ENCODE measurements around the gene ANXA10. TPM values are rescaled to one million over a fixed set of nuclear protein-coding genes. Genes with fewer than 3 reads are reported as not detected.

The ANXA10 gene
- total and polyA plus RNA-seq, 4 experiments from 2014 or later, result not detected

GRCh38 chr4:168118116-168118655, 25.8 kb downstream of the ANXA10 start:
- DNase-seq, result no peak
- CTCF ChIA-PET (ENCODE audit: partially characterized antibody), result interaction anchor here (1.2 kb wide), 1 partner anchor 9 kb away, joined by 3 read pairs; no protein-coding TSS in a partner anchor
- no peaks in the 10 kb centered on the region for H3K4me1 Mint-ChIP-seq
- H3K4me3 Mint-ChIP-seq, result no peak overlapping the region
- no peak overlapping the region for H3K27ac Mint-ChIP-seq
- H3K4me1 ChIP-seq (ENCODE audit: insufficient read depth, low read length), result no peaks in the 10 kb centered on the region
- no peak overlapping the region for H3K27ac ChIP-seq (ENCODE audit: low read depth, low read length)
- H3K9me3 ChIP-seq (ENCODE audit: control insufficient read depth in 1 of 2, low read length in 2 of 2), result no peaks in the 10 kb centered on the region
- intact Hi-C loops (cut with micrococcal nuclease), result no loop called here
- H3K9me3 Mint-ChIP-seq, result peaks cover 0 to 2% (median 0%) of the 10 kb centered on the region in 8 donors
- no peak overlapping the region for H3K4me3 ChIP-seq (ENCODE audit: low read length in 2 of 2)
- H3K27me3 ChIP-seq (ENCODE audit: insufficient read depth, low read length), result no peaks in the 10 kb centered on the region
- no peaks in the 10 kb centered on the region for H3K36me3 ChIP-seq (ENCODE audit: insufficient read depth, low read length)
- POLR2A ChIA-PET (ENCODE audit: partially characterized antibody), result no interaction called here
- peaks cover 2 to 3% of the 10 kb centered on the region in 2 donors for H3K27me3 Mint-ChIP-seq
- H3K36me3 Mint-ChIP-seq, result no peaks in the 10 kb centered on the region

GRCh38 chr4:168119100-168119499, 26.8 kb downstream of the ANXA10 start:
- intact Hi-C loops (cut with micrococcal nuclease), result no loop called here
- H3K27ac Mint-ChIP-seq, result no peak overlapping the region
- DNase-seq, result no peak
- H3K4me1 Mint-ChIP-seq, result no peaks in the 10 kb centered on the region
- H3K27me3 ChIP-seq (ENCODE audit: insufficient read depth, low read length), result no peaks in the 10 kb centered on the region
- H3K9me3 Mint-ChIP-seq, result peaks cover 0 to 2% (median 0%) of the 10 kb centered on the region in 8 donors
- no peak overlapping the region for H3K4me3 Mint-ChIP-seq
- H3K27me3 Mint-ChIP-seq, result peaks cover 2 to 3% of the 10 kb centered on the region in 2 donors
- no peaks in the 10 kb centered on the region for H3K36me3 ChIP-seq (ENCODE audit: insufficient read depth, low read length)
- H3K27ac ChIP-seq (ENCODE audit: low read depth, low read length), result no peak overlapping the region
- H3K9me3 ChIP-seq (ENCODE audit: control insufficient read depth in 1 of 2, low read length in 2 of 2), result no peaks in the 10 kb centered on the region
- ChIA-PET CTCF (ENCODE audit: partially characterized antibody) (no interaction called here), POLR2A (ENCODE audit: partially characterized antibody) (no interaction called here)
- no peak overlapping the region for H3K4me3 ChIP-seq (ENCODE audit: low read length in 2 of 2)
- H3K4me1 ChIP-seq (ENCODE audit: insufficient read depth, low read length), result no peaks in the 10 kb centered on the region
- H3K36me3 Mint-ChIP-seq, result no peaks in the 10 kb centered on the region

DNA sequence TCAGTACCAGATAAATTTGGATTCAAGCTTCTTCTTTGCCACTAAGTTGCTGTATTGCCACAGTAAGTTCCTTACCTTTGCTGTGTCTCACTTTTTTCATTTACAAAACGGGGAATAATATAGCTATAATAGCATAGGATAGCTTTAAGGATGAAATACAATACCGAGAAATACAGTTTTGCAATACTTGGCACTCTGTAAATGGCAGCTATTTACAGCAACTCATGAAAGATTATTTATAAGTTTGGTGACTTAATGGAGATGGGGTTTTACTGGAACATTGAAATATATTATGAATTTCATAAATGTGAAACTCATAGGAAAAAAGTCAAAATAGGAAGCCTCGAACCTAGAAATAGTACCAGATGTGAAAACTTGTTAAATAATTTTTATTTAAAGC, 27.6 kb downstream of the ANXA10 start:
- Mint-ChIP-seq H3K4me3 (no peak overlapping the region), H3K4me1 (no peaks in the 10 kb centered on the region), H3K9me3 (peaks cover 0 to 4% (median 0%) of the 10 kb centered on the region in 8 donors), H3K27ac (no peak overlapping the region), H3K36me3 (no peaks in the 10 kb centered on the region), H3K27me3 (peaks cover 2 to 3% of the 10 kb centered on the region in 2 donors)
- Histone ChIP-seq H3K27ac (ENCODE audit: low read depth, low read length) (no peak overlapping the region), H3K27me3 (ENCODE audit: insufficient read depth, low read length) (no peaks in the 10 kb centered on the region), H3K9me3 (ENCODE audit: control insufficient read depth in 1 of 2, low read length in 2 of 2) (no peaks in the 10 kb centered on the region), H3K36me3 (ENCODE audit: insufficient read depth, low read length) (no peaks in the 10 kb centered on the region), H3K4me1 (ENCODE audit: insufficient read depth, low read length) (no peaks in the 10 kb centered on the region), H3K4me3 (ENCODE audit: low read length in 2 of 2) (no peak overlapping the region)
- ChIA-PET CTCF (ENCODE audit: partially characterized antibody) (no interaction called here), POLR2A (ENCODE audit: partially characterized antibody) (no interaction called here)
- intact Hi-C loops (cut with micrococcal nuclease), result no loop called here
- no peak for DNase-seq

DNA sequence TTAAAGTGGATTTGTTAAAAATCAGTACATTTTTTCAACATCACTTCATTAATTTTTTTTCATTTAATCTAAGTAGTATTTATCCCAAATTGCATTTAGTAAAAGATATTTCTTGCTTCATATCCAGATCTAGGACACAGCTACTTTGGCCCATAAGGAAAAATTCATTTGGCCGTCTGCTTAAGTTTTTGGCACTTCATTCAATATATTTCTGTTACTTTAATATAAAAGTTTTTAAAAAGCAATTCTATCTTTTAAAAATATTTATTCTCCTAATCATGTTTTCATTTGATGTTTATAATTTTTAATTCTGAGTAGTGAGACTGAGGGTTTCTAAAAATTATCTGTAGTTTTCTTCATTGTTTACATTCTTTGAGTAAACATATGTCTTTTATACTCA, 28.5 kb downstream of the ANXA10 start:
- H3K4me1 ChIP-seq (ENCODE audit: insufficient read depth, low read length), result no peaks in the 10 kb centered on the region
- H3K36me3 ChIP-seq (ENCODE audit: insufficient read depth, low read length), result no peaks in the 10 kb centered on the region
- CTCF ChIA-PET (ENCODE audit: partially characterized antibody), result no interaction called here
- Mint-ChIP-seq H3K27me3 (peaks cover 2 to 3% of the 10 kb centered on the region in 2 donors), H3K27ac (no peak overlapping the region), H3K4me3 (no peak overlapping the region), H3K36me3 (no peaks in the 10 kb centered on the region), H3K9me3 (peaks cover 0 to 4% (median 0%) of the 10 kb centered on the region in 8 donors), H3K4me1 (no peaks in the 10 kb centered on the region)
- no peak overlapping the region for H3K27ac ChIP-seq (ENCODE audit: low read depth, low read length)
- intact Hi-C loops (cut with micrococcal nuclease), result no loop called here
- no peaks in the 10 kb centered on the region for H3K27me3 ChIP-seq (ENCODE audit: insufficient read depth, low read length)
- no peaks in the 10 kb centered on the region for H3K9me3 ChIP-seq (ENCODE audit: control insufficient read depth in 1 of 2, low read length in 2 of 2)
- POLR2A ChIA-PET (ENCODE audit: partially characterized antibody), result no interaction called here
- no peak for DNase-seq
- no peak overlapping the region for H3K4me3 ChIP-seq (ENCODE audit: low read length in 2 of 2)

- no peaks in the 10 kb centered on the region for H3K36me3 Mint-ChIP-seq
- DNase-seq, result no peak
- Histone ChIP-seq H3K36me3 (ENCODE audit: insufficient read depth, low read length) (no peaks in the 10 kb centered on the region), H3K27me3 (ENCODE audit: insufficient read depth, low read length) (no peaks in the 10 kb centered on the region), H3K4me1 (ENCODE audit: insufficient read depth, low read length) (no peaks in the 10 kb centered on the region), H3K27ac (ENCODE audit: low read depth, low read length) (no peak overlapping the region), H3K4me3 (ENCODE audit: low read length in 2 of 2) (no peak overlapping the region), H3K9me3 (ENCODE audit: control insufficient read depth in 1 of 2, low read length in 2 of 2) (no peaks in the 10 kb centered on the region)
- H3K4me3 Mint-ChIP-seq, result no peak overlapping the region
- H3K27ac Mint-ChIP-seq, result no peak overlapping the region
- ChIA-PET POLR2A (ENCODE audit: partially characterized antibody) (no interaction called here), CTCF (ENCODE audit: partially characterized antibody) (no interaction called here)
- peaks cover 0 to 4% (median 0%) of the 10 kb centered on the region in 8 donors for H3K9me3 Mint-ChIP-seq
- H3K4me1 Mint-ChIP-seq, result no peaks in the 10 kb centered on the region
- H3K27me3 Mint-ChIP-seq, result peaks cover 0 to 3% of the 10 kb centered on the region in 2 donors
- intact Hi-C loops (cut with micrococcal nuclease), result no loop called here
Measured at GRCh38 chr4:168124008-168124641, 31.8 kb downstream of the ANXA10 start.

DNA sequence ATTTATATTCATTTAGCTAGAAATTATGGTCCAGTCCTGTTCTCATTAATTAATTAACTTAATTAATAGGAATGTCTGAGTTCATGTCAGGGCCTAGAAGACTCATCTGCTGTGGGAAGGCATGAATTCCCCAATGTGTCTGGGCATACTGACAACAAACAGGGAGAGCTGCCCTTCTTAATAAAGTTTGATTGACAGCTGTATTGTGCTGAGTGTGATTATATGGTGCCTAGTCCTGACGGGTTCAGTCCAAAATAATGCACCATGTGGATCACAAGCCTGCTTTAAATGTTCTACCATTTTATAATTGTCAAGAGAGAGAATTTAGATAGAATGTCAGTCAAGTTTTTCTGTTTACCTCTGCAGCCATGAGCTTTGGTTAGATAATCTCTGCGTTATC, 34.6 kb downstream of the ANXA10 start:
- no peak overlapping the region for H3K4me3 Mint-ChIP-seq
- POLR2A ChIA-PET (ENCODE audit: partially characterized antibody), result no interaction called here
- H3K9me3 Mint-ChIP-seq, result peaks cover 0 to 4% (median 0%) of the 10 kb centered on the region in 8 donors
- Histone ChIP-seq H3K27ac (ENCODE audit: low read depth, low read length) (no peak overlapping the region), H3K27me3 (ENCODE audit: insufficient read depth, low read length) (no peaks in the 10 kb centered on the region), H3K36me3 (ENCODE audit: insufficient read depth, low read length) (no peaks in the 10 kb centered on the region), H3K9me3 (ENCODE audit: control insufficient read depth in 1 of 2, low read length in 2 of 2) (no peaks in the 10 kb centered on the region), H3K4me3 (ENCODE audit: low read length in 2 of 2) (no peak overlapping the region), H3K4me1 (ENCODE audit: insufficient read depth, low read length) (no peaks in the 10 kb centered on the region)
- no peak overlapping the region for H3K27ac Mint-ChIP-seq
- no peak for DNase-seq
- H3K36me3 Mint-ChIP-seq, result no peaks in the 10 kb centered on the region
- intact Hi-C loops (cut with micrococcal nuclease), result no loop called here
- H3K27me3 Mint-ChIP-seq, result peaks cover 0 to 3% of the 10 kb centered on the region in 2 donors
- CTCF ChIA-PET (ENCODE audit: partially characterized antibody), result interaction anchor here (1.1 kb wide), 1 partner anchor 10 kb away, joined by 3 read pairs; no protein-coding TSS in a partner anchor
- H3K4me1 Mint-ChIP-seq, result no peaks in the 10 kb centered on the region

DNA sequence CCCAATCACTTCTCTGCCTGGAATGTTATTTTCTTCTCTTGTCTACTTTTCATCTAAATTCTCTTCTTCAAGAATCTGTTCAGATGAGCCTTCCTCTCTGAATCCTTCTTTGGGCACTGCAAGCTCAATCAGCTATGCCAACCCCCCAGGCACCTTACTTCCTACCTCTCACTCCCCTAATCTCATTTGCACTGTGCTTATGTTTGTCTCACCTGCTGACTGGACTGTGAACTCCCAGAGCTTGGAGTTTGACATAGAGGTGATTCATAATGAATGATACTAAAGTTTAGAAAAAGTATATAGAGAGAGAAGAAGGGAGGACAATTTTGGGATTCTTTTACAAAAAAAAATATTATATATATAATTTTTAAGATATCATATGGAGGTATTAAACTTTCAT, 36.3 kb downstream of the ANXA10 start:
- CTCF ChIA-PET (ENCODE audit: partially characterized antibody), result interaction anchor here (2.2 kb wide), 1 partner anchor 25 kb away, joined by 6 read pairs; no protein-coding TSS in a partner anchor
- Mint-ChIP-seq H3K4me1 (no peaks in the 10 kb centered on the region), H3K4me3 (no peak overlapping the region), H3K27ac (no peak overlapping the region), H3K9me3 (peaks cover 0 to 2% (median 0%) of the 10 kb centered on the region in 8 donors), H3K36me3 (no peaks in the 10 kb centered on the region), H3K27me3 (no peaks in the 10 kb centered on the region)
- POLR2A ChIA-PET (ENCODE audit: partially characterized antibody), result no interaction called here
- Histone ChIP-seq H3K27me3 (ENCODE audit: insufficient read depth, low read length) (no peaks in the 10 kb centered on the region), H3K9me3 (ENCODE audit: control insufficient read depth in 1 of 2, low read length in 2 of 2) (no peaks in the 10 kb centered on the region), H3K4me3 (ENCODE audit: low read length in 2 of 2) (no peak overlapping the region), H3K36me3 (ENCODE audit: insufficient read depth, low read length) (no peaks in the 10 kb centered on the region), H3K27ac (ENCODE audit: low read depth, low read length) (no peak overlapping the region), H3K4me1 (ENCODE audit: insufficient read depth, low read length) (no peaks in the 10 kb centered on the region)
- intact Hi-C loops (cut with micrococcal nuclease), result no loop called here
- no peak for DNase-seq

Measured in CD4-positive, alpha-beta memory T cell (primary cell).